Psoas muscle (tissue), 8 donors: ENCODE measurements around the gene TCOF1. TPM values are rescaled to one million over a fixed set of nuclear protein-coding genes. Genes with fewer than 3 reads are reported as not detected.

Experiments
- ATAC-seq, 4 donors: fragments of 200-7000 bp; cut with Tn5 transposase; one replicate each; pipeline ENCODE4 v1.9.1; 2020; ENCODE audit warnings: moderate library complexity in 3 of 4, mild to moderate bottlenecking in 2 of 4
- DNase-seq, 2 donors: peaks; one replicate each; pipeline ENCODE4 v3.0.0-alpha.2; 2020
- H3K27ac ChIP-seq: fragments of 200-600 bp; one replicate; pipeline ENCODE4 v1.8.0; 2022
- H3K27me3 ChIP-seq, 3 donors: fragments of 200-600 bp in 1 of 3; one replicate each; pipeline versions ENCODE4 v1.6.1 to v1.8.0; 2013 to 2022; ENCODE audit warnings: low read length in 2 of 3, mild to moderate bottlenecking in 2 of 3, moderate library complexity in 1 of 3; ENCODE audit not compliant: insufficient read depth in 3 of 3
- H3K36me3 ChIP-seq, 2 donors: fragments of 200-600 bp in 1 of 2; one replicate each; pipeline versions ENCODE4 v1.6.1 to v1.8.0; 2013 to 2022; ENCODE audit warnings: low read depth in 1 of 2, mild to moderate bottlenecking in 1 of 2, moderate library complexity in 1 of 2; ENCODE audit not compliant: insufficient read depth in 1 of 2
- H3K4me1 ChIP-seq: fragments of 200-600 bp; one replicate; pipeline ENCODE4 v1.8.0; 2022
- H3K4me3 ChIP-seq: fragments of 200-600 bp; one replicate; pipeline ENCODE4 v1.8.0; 2022; ENCODE audit warnings: mild to moderate bottlenecking
- H3K9me3 ChIP-seq: fragments of 200-600 bp; one replicate; pipeline ENCODE4 v1.8.0; 2022
- CTCF ChIP-seq: fragments of 200-600 bp; IDR thresholded peaks from one replicate; pipeline ENCODE4 v1.8.0; 2022; ENCODE audit warnings: antibody characterized with exemption
- WGBS, 3 donors: extraction: QIAGEN DNeasy Blood & Tissue Kit; methylation state at CpG; one replicate each; pipeline versions ENCODE4 v1.1.6 to v1.1.7; 2013; 5-methylcytosine and 5-hydroxymethylcytosine counted together
- intact Hi-C, 2 donors: fragments of 100-400 bp; cut with DNase I; formaldehyde crosslinking; loops; one replicate each; pipeline versions ENCODE4 v1.11.0 to v1.14.2; 2022
- polyA plus RNA-seq, 3 donors: library from polyadenylated mRNA; stranded (reverse); fragments of 200-250 nt; gene quantifications; one replicate each; pipeline ENCODE4 v1.2.3, GENCODE V29; 2013
- total RNA-seq, 4 donors: library from RNA; stranded (reverse); fragmentation: NEBNext Ultra II Directional in 2 of 4; extraction: Animal tissue kit (Norgen Biotek cat#: 25700) in 2 of 4; gene quantifications; one replicate each; pipeline versions ENCODE4 v1.2.1 to v1.2.4, GENCODE V29; 2021 to 2023
- donor health status: healthy with polysubstance abuse.
- donor health status: DM: no; HTN: no; CAD: no; lungs with moderate emphysema.
- donor health status: Bipolar disorder and iron deficiency.
- donor health status: healthy.
- donor health status: DM: yes; HTN: yes; CAD: no.
- donor health status: DM: no; HTN: no; CAD: no.
- donor health status: DM: no; HTN: no; CAD: no.
- donor health status: DM: yes; HTN: yes; CAD: no.

The TCOF1 gene
- total and polyA plus RNA-seq, 7 donors = 18.3 to 26.7 (median 24.2) TPM

DNA sequence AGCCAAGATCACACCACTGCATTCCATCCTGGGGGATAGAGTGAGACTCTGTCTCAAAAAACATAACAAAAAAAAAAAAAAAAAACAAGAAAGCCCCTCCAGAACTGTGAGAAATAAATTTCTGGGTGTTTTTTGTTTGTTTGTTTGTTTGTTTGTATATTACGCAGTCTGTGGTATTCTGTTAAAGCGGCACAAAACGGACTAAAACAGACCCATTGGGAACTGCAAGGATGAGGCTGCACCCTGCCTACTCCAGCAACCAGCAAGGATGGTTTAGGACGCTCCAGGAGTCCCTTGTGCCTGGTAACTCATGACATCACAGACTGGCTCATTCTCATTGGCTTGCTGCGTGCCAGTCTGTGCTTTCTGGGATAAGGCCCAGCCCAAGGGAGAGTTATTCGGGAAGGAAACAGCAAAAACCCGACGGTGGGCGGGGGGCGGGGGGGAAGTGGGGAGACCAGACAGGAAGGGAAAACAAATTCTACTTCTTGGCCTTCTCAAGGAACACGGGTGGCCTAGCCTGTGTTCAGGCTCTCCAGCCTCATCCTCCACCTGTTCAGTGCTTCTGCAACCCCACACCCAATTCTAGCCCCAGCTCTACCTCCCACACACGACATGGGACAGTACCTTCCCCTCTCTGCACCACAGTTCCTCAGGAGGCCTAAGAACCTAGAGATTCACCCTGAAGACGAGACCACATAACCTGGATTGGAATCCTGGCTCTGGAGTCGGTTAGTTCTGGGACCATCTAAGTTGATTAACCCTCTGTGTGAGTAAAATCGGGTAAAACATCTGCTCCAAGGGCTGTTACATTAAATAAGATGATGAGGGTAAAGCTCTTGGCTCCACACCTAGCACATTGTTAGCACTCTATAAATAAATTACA, 52.4 kb downstream of the TCOF1 start:
- H3K4me3 ChIP-seq = peak overlapping the region; percentile 63
- H3K36me3 ChIP-seq = peaks cover 0 to 5% of the 10 kb centered on the region in 2 donors
- H3K4me1 ChIP-seq = peaks cover 5% of the 10 kb centered on the region
- ATAC-seq (peak; percentile 90 to 94 (median 92)), DNase-seq (peak; percentile 61 to 77)
- TF ChIP-seq CTCF = no peak
- intact Hi-C loops = loop anchor here in 1 of 2 donors (2.0 kb wide), 1 partner anchor 21 kb away; no protein-coding TSS in a partner anchor
- WGBS, 3 donors = 11 to 16% (median 14%) methylated on average over 15 of the region's 15 CpGs
- no peaks in the 10 kb centered on the region for H3K9me3 ChIP-seq
- peak overlapping the region; percentile 67 for H3K27ac ChIP-seq
- no peaks in the 10 kb centered on the region for H3K27me3 ChIP-seq

DNA sequence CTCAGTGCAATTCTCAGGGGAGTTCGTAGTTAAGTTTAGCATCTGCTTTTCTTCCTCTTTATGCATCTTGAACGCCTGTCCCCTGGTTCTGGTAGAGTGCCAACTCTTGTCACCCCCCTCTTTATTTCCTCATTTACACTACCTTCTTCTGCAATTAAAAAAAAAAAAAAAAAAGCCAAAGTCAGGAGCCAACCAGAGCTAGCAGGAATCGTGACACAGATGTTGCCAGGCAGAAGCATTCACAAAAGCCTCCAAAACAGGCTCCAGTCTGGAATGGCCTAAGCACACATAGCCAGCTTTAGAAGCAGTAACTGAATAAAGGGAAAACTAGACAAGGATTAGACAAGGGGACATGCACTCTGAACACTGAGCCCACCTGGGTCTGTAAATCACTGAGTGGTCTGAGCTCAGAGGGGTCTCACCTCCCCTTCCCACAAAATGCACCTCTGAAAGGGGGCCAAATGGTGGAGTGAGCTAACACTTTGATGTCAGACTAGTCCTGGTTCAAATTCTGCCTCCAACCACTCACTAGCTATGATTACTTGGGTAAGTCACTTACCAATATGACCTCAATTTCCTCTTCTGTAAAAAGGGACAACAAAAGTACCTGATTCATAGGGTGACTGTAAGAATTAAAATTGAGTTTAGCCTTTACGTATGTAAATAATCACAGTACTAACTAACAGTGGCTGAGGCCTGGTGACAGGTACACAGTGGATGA, 53.2 kb downstream of the TCOF1 start:
- Histone ChIP-seq H3K9me3 (no peaks in the 10 kb centered on the region), H3K36me3 (no peaks in the 10 kb centered on the region), H3K27me3 (no peaks in the 10 kb centered on the region), H3K4me3 (peak overlapping the region; percentile 63), H3K4me1 (peaks cover 5% of the 10 kb centered on the region), H3K27ac (peak overlapping the region; percentile 67)
- WGBS, 3 donors = 21 to 37% (median 26%) methylated on average over 4 of the region's 4 CpGs
- no peak for TF ChIP-seq CTCF
- DNase-seq (peak; percentile 47 to 64), ATAC-seq (peak; percentile 64 to 81 (median 75))
- intact Hi-C loops = no loop called here

- Histone ChIP-seq H3K27me3 (no peaks in the 10 kb centered on the region), H3K9me3 (no peaks in the 10 kb centered on the region), H3K4me1 (peaks cover 5% of the 10 kb centered on the region), H3K36me3 (no peaks in the 10 kb centered on the region), H3K4me3 (peak overlapping the region; percentile 63), H3K27ac (peak overlapping the region; percentile 61)
- peak in 1 of 2 donors; percentile 39 for DNase-seq
- no peak for ATAC-seq
- no peak for TF ChIP-seq CTCF
- WGBS, 3 donors = 78 to 84% (median 80%) methylated on average over 5 of the region's 5 CpGs
- intact Hi-C loops = no loop called here
Observed at GRCh38 chr5:150411245-150411979, 53.9 kb downstream of the TCOF1 start.

GRCh38 chr5:150412319-150413175, 55.0 kb downstream of the TCOF1 start, which contains the start of gene CD74:
CD74 (minus strand) TSS chr5:150412910; CDS start chr5:150412749, 161 bp downstream.
- H3K36me3 ChIP-seq = no peaks in the 10 kb centered on the region
- intact Hi-C loops = no loop called here
- WGBS, 3 donors = 39 to 43% (median 39%) methylated on average over 20 of the region's 20 CpGs
- no peak for TF ChIP-seq CTCF
- DNase-seq (peak; percentile 67 to 75), ATAC-seq (peak in 3 of 4 donors; percentile 22 to 43 (median 25))
- H3K27ac ChIP-seq = peak within 1 kb of the TSS; percentile 61
- H3K9me3 ChIP-seq = no peaks in the 10 kb centered on the region
- H3K4me1 ChIP-seq = peaks cover 5% of the 10 kb centered on the region
- peak within 1 kb of the TSS; percentile 63 for H3K4me3 ChIP-seq
- H3K27me3 ChIP-seq = no peaks in the 10 kb centered on the region
